ENCODE measurements around the gene LPXN. TPM values are rescaled to one million over a fixed set of nuclear protein-coding genes. Genes with fewer than 3 reads are reported as not detected.

The LPXN gene
- total and polyA plus RNA-seq, 2 donors (not counting 3 experiments of a cell fraction or from before 2014, with no cell fraction given) = 6.2 TPM

- no peak for DNase-seq (ENCODE audit: low read depth, low spot score)
- H3K4me1 ChIP-seq (ENCODE audit: control insufficient read depth, extremely low read depth, insufficient read depth, low read length) = no peaks in the 10 kb centered on the region
- dilution Hi-C loops (cut with MboI; ENCODE audit: extremely low pct_ligation_motif_present, low sequenced_read_pairs) (no loop called here), intact Hi-C loops (cut with micrococcal nuclease) (no loop called here)
- BruUV-seq (replicated peaks) = no TSS peak
- no peaks in the 10 kb centered on the region for H3K9me1 ChIP-seq (replicated peaks; ENCODE audit: control insufficient read depth, extremely low read depth, insufficient read depth, low read length)
- CTCF ChIA-PET = interaction anchor here (1.0 to 1.6 kb wide), 3 partner anchors 37 to 597 kb away, joined by 3 read pairs; no protein-coding TSS in a partner anchor
- no peaks in the 10 kb centered on the region for H4K20me1 ChIP-seq (replicated peaks; ENCODE audit: control insufficient read depth, extremely low read depth, insufficient read depth, low read length)
- no peaks in the 10 kb centered on the region for H3K36me3 ChIP-seq (ENCODE audit: control insufficient read depth in 2 of 2, extremely low read depth in 1 of 2, insufficient read depth in 2 of 2, low read length in 2 of 2)
- no peak overlapping the region for H3K4me2 ChIP-seq (ENCODE audit: insufficient read depth, low read length)
- H3K9ac ChIP-seq (replicated peaks; ENCODE audit: extremely low read depth, insufficient read depth, low read length) = no peak overlapping the region
- no peak overlapping the region for H2AFZ ChIP-seq (ENCODE audit: low read depth, low read length)
- no peaks in the 10 kb centered on the region for H3K79me2 ChIP-seq (ENCODE audit: control insufficient read depth, insufficient read depth, low read length)
- no peaks in the 10 kb centered on the region for H3K9me3 ChIP-seq (replicated peaks; ENCODE audit: control insufficient read depth, insufficient read depth, low read length)
- TF ChIP-seq POLR2AphosphoS5 (IDR thresholded peaks at IDR 0.05; ENCODE audit: insufficient read depth, low read depth, low read length) (no peak), FOS (IDR thresholded peaks at IDR 0.05; ENCODE audit: borderline replicate concordance, insufficient read depth, low read length) (no peak), JUN (IDR thresholded peaks at IDR 0.05; ENCODE audit: borderline replicate concordance, insufficient read depth, insufficient read length, low read depth) (no peak), EZH2 (IDR thresholded peaks at IDR 0.05; ENCODE audit: borderline replicate concordance, low read depth, low read length, severe bottlenecking) (no peak), GATA2 (IDR thresholded peaks at IDR 0.05; ENCODE audit: insufficient read depth, insufficient read length, low read depth, low read length) (no peak)
- TF ChIP-seq, protein P1, sequence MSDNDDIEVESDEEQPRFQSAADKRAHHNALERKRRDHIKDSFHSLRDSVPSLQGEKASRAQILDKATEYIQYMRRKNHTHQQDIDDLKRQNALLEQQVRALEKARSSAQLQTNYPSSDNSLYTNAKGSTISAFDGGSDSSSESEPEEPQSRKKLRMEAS (IDR thresholded peaks at IDR 0.05; ENCODE audit: insufficient read depth, insufficient read length) = no peak
- TF ChIP-seq, protein P2, sequence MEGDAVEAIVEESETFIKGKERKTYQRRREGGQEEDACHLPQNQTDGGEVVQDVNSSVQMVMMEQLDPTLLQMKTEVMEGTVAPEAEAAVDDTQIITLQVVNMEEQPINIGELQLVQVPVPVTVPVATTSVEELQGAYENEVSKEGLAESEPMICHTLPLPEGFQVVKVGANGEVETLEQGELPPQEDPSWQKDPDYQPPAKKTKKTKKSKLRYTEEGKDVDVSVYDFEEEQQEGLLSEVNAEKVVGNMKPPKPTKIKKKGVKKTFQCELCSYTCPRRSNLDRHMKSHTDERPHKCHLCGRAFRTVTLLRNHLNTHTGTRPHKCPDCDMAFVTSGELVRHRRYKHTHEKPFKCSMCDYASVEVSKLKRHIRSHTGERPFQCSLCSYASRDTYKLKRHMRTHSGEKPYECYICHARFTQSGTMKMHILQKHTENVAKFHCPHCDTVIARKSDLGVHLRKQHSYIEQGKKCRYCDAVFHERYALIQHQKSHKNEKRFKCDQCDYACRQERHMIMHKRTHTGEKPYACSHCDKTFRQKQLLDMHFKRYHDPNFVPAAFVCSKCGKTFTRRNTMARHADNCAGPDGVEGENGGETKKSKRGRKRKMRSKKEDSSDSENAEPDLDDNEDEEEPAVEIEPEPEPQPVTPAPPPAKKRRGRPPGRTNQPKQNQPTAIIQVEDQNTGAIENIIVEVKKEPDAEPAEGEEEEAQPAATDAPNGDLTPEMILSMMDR (IDR thresholded peaks at IDR 0.05; ENCODE audit: extremely low read depth in 1 of 2, insufficient read depth in 1 of 2, low read depth in 1 of 2, low read length in 2 of 2) = no peak
- H3K27me3 ChIP-seq (ENCODE audit: control insufficient read depth in 2 of 2, insufficient read depth in 2 of 2, low read length in 2 of 2) = no peaks in the 10 kb centered on the region
- no peak for FAIRE-seq
- H3K4me3 ChIP-seq (replicated peaks in 1 of 3; ENCODE audit: insufficient read depth in 1 of 3, low read depth in 1 of 3, low read length in 3 of 3) = no peak overlapping the region
- POLR2A ChIA-PET = no interaction called here
- H3K27ac ChIP-seq (ENCODE audit: insufficient read depth, low read depth, low read length) = no peak overlapping the region
Measured at GRCh38 chr11:58561394-58562098, 14.1 kb downstream of the LPXN start.

Data from endothelial cell of umbilical vein (primary cell).